ENCODE data around the gene DYNLT3.
A peak's percentile ranks its signal among the peaks of the same experiment; 100 is the strongest.

The DYNLT3 gene, protein sequence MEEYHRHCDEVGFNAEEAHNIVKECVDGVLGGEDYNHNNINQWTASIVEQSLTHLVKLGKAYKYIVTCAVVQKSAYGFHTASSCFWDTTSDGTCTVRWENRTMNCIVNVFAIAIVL

DNA sequence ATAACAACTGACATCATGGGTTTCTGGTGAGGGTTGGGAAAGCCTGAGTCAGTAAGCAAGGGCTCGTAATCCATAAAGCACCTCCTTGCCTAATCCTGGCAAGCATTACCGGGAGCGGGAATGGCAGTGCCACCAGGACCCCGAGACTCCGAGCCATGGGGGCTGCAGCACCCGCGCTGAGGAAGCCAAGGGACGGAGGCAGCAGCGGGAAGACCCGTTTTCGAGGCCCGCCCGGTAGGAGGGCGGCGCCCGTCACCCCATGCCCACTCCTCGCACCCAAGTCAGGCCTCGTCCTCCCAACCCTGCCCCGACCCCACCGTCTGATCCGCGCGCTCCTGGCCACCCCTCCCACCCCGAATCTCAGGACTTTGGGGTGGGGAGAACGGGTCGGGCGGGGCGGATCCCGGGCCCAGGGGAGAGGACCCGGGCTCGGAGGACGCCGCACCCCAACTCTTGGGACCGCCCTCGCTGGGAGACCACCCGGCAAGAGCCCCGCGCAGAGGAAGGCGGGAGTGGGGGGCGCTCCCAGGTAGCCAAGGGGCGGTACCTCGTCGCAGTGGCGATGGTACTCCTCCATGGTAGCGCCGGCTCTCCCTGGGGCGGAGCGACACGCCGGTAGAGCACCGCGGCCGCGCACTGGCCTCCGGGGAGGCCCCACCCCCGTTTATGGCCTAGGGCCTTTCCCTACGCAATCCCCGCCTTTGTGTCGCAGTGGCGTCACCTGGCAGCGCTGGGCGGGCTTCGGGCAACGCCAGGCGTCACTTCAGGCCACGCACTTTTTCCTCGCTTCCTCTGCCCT, at the start of gene DYNLT3:
Gene DYNLT3 (minus strand): TSS at position 638 of the 799 bp plus-strand sequence. CDS start 61 bp downstream, at position 577.
- peak; percentile 77 for DNase-seq

GRCh38 chrX:37896511-37896890, 49.1 kb upstream of the DYNLT3 start:
- no peak for DNase-seq

GRCh38 chrX:37895795-37896510, 48.6 kb upstream of the DYNLT3 start:
- no peak for DNase-seq

- no peak for DNase-seq
Observed at GRCh38 chrX:37894725-37895124, 47.4 kb upstream of the DYNLT3 start.

DNA sequence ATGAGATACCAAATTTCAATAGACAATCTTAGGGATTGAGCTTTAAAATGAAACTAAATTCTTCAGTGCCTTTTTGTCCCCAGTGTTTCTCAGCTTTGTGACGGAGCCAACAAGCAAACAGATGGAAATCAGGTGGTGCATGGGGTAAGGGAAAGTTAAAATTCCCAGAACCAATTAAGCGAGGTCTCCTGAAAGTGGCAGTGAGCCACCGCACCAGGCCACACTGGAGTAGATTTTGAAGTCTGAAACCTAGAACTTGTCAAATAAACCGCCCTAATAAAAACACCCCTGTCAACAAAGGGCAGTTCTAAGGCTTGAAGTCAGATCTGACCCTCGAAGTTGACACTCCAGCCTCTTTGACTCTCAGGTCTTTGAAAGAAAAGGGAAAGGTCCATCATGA, 40.6 kb upstream of the DYNLT3 start:
- no peak for DNase-seq

GRCh38 chrX:37887347-37887746, 40.0 kb upstream of the DYNLT3 start:
- DNase-seq: no peak

DNA sequence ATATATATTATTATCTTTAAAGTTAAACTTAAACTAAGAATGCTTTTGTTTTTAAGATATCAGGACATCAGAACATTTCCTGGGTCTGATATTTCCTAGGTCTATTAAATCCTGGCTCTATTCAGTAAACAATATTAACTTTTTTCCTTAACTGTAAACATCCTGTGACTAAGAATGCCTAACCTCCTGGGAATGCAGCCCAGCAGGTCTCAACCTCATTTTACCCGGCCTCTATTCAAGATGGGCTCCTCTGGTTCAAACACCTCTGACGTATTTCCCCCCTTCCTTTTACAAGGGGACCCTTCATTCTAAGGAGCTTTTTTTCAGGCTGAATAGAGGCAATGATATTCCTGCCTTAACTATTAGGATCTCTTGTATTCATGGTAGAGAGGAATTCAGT, 35.8 kb upstream of the DYNLT3 start:
- no peak for DNase-seq

GRCh38 chrX:37879692-37880091, 32.3 kb upstream of the DYNLT3 start:
- no peak for DNase-seq

- no peak for DNase-seq
Observed at GRCh38 chrX:37876716-37877115, 29.3 kb upstream of the DYNLT3 start.

GRCh38 chrX:37875675-37876074, 28.3 kb upstream of the DYNLT3 start:
- DNase-seq: no peak

DNA sequence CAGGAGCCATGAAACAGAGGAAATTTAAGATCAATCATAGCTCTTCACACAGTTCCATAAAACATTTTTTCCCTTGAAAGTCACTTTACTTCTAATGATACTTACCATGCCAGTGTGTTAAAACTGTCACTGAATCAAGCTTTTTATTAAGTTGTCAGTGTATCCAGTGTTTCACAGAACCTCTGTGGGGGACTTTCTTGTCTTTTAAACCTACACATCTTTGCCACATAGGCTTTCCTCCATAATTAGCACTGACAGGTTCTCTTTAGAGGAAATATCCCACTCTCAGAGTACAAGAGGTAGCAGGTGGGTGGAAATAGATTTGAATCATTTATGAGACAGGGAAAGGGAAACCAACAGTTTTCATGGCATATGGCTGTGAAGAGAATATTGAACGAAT, 25.8 kb upstream of the DYNLT3 start:
- DNase-seq: no peak

DNA sequence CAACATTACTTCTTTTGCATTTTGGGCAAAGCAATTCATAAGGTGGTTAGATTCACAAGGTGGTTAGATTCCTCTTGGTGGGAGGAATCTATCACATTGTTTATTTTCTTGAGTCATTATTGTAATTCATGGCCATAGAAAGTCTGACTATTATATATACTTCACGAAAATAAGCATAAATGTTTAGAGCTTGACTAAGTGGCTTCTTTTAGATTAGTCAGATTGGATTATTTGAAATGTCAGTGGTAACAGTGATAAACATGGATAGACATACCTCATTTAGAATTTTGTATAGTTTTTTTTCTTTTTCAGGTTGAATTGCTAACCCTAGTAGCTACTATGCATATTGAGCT, 24.9 kb upstream of the DYNLT3 start:
- no peak for DNase-seq

DNA sequence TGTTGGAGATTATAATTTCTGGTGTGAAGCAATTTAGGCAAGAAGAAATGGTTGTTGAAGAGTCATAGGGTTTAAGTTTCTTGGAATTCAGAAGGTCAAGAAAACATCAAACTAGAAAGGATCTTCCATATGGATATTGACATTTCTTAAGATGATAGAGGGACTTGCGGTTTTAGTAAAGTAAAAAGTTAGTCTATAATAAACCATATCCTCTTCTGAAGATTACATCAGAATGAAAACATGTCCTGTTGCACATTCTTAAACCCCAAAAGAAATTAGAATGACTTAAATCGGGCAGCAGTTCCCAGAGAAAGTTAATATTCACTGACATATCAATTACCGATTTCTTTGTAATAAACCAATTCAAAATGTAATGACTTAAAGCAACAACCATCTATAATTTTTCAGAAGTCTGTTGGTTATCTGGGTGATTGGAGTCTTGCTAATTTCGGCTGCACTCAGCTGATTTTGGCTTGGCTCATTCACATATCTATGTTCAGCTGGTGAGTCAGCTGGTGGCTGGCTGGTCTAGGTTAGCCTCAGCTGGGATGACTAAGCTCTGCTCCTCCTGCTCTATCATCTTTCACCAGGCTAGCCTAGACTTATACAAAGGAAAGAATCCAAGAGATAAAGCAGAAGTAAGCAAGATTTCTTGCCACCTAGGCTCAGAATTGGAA, 24.4 kb upstream of the DYNLT3 start:
- DNase-seq: no peak

- DNase-seq: no peak
Observed at GRCh38 chrX:37867536-37868153, 20.3 kb upstream of the DYNLT3 start.

- no peak for DNase-seq
Observed at GRCh38 chrX:37863728-37864127, 16.4 kb upstream of the DYNLT3 start.

DNA sequence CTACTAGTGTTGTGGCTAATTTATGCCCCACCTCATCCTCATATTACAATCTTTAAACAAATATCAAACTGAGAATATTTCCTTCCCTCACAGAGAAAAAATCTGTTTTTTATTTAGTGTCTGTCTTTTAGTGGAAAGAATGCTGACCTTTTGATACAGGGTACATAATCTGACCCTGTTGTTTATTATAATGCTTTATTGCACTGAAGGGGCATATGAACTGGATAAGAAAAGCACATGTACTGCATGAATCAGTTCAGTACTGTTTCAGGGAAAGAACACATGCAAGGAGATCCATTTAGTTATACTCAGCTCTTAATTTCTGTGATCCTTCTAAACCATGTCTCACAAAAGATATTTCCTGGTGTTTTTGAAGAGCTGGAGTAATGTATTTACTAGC, 15.5 kb upstream of the DYNLT3 start:
- DNase-seq: no peak

DNA sequence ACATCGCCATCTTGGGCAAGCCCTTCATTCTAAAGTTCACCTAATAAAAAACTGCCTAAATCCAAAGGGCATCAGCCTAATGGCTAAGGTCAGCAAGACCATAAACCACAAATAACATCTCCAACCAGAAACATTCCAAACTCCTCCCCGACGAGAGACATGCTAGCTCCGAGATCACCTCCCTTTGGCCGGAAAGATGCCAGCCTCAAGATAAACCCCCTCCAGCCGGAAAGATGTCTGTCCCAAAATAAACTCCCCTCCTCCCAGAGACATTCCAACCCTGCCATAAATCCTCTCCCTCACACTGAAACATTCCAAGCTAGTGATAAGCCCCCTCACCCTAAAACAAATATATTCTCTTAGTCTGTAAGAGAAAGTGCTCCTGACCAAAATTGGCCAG, 13.3 kb upstream of the DYNLT3 start:
- no peak for DNase-seq

GRCh38 chrX:37854748-37855147, 7.4 kb upstream of the DYNLT3 start:
- DNase-seq: no peak

DNA sequence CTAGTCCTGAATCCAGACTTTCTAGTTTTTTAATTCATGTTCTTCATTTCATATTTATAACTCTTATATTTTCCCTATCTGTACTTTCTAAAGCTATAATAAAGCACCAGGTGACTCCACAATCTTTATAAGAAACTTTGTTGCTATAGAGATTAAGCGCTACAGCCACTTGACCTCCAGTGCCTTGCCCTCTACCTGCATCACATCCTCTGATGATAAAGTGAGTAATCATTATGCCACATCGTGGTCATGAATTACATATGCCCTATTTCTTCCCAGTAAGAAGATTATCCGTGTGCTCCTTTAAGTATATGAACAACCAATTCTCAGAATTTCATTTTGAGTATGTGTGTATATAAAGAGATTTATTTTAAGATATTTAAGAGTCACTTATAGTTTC, 6.8 kb upstream of the DYNLT3 start:
- no peak for DNase-seq

DNA sequence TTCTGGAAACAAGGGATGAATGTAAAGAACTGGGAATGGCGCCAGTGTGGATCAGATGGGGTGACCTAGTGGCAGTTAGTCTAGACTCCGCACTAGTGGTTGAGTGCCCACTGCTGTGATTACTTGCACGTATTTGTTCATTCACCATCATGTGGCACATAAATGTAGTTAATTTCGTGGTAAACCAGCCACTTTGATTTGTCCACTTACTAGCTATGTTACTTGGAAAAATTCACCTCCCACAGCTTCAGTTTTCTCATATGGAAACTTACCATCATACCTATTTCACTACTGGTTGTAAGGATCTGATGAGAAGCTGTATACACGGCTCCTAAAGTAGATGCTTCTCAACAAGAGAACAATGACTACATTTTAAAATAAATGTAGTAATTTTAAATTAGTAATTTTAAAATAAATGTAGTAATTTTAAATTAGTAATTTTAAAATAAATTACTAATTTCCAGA, 394 bp upstream of the DYNLT3 start:
- no peak for DNase-seq

DNA sequence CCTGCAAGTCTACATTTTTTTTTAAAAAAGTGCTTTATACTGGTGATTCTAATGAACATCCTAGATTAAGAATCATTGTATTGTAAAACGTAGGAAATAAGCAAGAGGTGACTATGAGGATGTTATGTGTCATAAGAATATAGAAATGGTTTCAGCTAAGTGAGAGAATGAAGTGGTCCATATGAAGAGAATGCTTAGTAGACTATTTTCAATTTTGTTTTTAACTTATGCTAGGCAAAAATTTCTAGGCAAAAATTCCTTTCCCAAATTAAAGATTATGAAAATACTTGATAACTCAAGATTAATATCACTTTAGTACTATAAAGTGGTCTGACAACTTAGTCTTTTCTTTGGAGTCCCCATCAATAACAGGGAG, 825 bp downstream of the DYNLT3 start:
- no peak for DNase-seq

- no peak for DNase-seq
Observed at GRCh38 chrX:37846141-37846540, 1.2 kb downstream of the DYNLT3 start.

GRCh38 chrX:37844622-37845021, 2.7 kb downstream of the DYNLT3 start:
- no peak for DNase-seq

Data from NCI-H1694 treated with DMSO at 0.1 percent for 48 hours (cell line).